GM12801 (cell line): ENCODE data around the gene POC5.

Experiments used
- TF ChIP-seq, protein P1 (sequence below): IDR thresholded peaks from one replicate; pipeline ENCODE4 v1.5.1; 2011; ENCODE audit warnings: control low read depth; ENCODE audit not compliant: insufficient read length; ENCODE audit errors: extremely low read depth

Gene POC5

GRCh38 chr5:75712091-75712490 lies 5.1 kb downstream of the POC5 start:
- TF ChIP-seq, protein P1, sequence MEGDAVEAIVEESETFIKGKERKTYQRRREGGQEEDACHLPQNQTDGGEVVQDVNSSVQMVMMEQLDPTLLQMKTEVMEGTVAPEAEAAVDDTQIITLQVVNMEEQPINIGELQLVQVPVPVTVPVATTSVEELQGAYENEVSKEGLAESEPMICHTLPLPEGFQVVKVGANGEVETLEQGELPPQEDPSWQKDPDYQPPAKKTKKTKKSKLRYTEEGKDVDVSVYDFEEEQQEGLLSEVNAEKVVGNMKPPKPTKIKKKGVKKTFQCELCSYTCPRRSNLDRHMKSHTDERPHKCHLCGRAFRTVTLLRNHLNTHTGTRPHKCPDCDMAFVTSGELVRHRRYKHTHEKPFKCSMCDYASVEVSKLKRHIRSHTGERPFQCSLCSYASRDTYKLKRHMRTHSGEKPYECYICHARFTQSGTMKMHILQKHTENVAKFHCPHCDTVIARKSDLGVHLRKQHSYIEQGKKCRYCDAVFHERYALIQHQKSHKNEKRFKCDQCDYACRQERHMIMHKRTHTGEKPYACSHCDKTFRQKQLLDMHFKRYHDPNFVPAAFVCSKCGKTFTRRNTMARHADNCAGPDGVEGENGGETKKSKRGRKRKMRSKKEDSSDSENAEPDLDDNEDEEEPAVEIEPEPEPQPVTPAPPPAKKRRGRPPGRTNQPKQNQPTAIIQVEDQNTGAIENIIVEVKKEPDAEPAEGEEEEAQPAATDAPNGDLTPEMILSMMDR, result no peak

DNA sequence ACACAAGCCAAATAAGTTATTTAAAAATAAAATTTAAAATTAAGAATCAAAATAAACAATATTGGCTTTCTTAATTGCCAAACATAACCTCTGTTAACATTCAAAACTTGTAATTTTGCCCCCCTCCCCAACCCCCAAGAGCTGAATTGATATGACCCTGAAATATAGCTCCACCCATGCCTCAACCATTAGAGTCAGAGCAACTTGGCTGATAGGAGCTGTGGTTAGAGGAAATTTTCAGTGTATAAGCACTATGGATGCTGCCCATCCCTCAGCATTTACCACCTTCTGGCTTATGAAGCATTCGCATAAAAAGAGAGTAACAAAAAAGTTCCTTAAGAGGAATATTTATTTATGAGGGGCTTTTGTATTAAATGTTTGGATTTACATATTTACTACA lies 6.1 kb downstream of the POC5 start:
- TF ChIP-seq, protein P1, result no peak

- TF ChIP-seq, protein P1, result no peak
Observed at GRCh38 chr5:75710637-75711036, 6.6 kb downstream of the POC5 start.

DNA sequence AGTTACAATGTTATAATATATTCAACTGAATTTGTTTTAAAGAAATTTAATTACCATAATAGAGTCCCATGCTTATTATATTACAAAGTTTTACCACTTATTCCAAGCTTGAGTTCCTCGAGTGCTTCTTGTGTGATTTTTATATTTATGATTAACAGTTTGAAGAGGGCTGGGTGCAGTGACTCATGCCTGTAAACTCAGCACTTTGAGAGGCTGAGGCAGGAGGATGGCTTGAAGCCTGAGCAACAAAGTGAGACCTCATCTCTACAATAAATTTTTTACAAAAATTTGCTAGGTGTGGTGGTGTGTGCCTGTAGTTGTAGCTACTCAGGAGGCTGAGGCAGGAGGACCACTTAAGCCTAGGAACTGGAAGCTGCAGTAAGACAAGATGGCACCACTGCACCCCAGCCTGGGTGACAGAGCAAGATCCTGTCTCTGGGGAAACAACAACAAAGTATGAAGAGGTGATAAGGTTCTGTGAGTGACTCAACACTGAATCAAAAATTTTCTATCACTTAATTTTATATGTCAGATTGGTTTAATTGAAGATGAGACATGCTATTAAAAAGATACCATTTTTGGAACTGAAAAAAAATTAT lies 9.2 kb downstream of the POC5 start:
- TF ChIP-seq, protein P1, result no peak

- TF ChIP-seq, protein P1, result no peak
Observed at GRCh38 chr5:75706775-75707174, 10.5 kb downstream of the POC5 start.

GRCh38 chr5:75706016-75706415 lies 11.2 kb downstream of the POC5 start:
- TF ChIP-seq, protein P1, result no peak

GRCh38 chr5:75701856-75702255 lies 15.4 kb downstream of the POC5 start:
- TF ChIP-seq, protein P1, result no peak
